GM12801 (cell line): ENCODE results near the gene CPT2.

Experiments
- TF ChIP-seq, protein P1 (sequence below): IDR thresholded peaks from one replicate; pipeline ENCODE4 v1.5.1; 2011; ENCODE audit warnings: control low read depth; ENCODE audit not compliant: insufficient read length; ENCODE audit errors: extremely low read depth

CPT2 gene

DNA sequence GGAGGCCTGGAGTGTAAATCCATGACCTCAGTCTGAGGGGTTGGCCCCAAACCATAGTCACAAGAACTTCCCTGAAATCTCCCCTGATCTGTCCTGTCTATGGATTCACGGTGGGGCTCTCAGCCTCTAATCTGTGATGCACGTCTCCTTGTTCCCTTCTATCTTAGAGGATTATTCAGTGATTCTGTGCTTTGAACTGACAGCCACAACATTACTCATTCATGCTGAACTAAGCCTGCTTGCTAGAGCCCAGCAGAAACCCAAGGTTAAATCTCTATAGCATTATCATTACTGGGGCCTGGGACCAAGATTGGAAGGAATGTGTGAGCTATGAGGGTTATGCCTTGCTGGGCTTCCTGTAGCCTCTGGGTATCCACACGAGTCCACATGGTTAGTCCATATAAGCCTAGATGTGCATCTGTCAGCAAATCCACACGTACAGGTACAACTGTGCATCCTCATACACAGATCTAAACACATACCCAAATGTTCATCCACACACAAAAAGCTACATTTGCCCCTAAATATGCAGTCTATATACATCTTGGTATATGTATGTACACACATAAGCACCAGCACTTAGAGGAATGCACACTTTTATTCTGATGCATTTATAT lies 64.1 kb downstream of the CPT2 start:
- TF ChIP-seq, protein P1, sequence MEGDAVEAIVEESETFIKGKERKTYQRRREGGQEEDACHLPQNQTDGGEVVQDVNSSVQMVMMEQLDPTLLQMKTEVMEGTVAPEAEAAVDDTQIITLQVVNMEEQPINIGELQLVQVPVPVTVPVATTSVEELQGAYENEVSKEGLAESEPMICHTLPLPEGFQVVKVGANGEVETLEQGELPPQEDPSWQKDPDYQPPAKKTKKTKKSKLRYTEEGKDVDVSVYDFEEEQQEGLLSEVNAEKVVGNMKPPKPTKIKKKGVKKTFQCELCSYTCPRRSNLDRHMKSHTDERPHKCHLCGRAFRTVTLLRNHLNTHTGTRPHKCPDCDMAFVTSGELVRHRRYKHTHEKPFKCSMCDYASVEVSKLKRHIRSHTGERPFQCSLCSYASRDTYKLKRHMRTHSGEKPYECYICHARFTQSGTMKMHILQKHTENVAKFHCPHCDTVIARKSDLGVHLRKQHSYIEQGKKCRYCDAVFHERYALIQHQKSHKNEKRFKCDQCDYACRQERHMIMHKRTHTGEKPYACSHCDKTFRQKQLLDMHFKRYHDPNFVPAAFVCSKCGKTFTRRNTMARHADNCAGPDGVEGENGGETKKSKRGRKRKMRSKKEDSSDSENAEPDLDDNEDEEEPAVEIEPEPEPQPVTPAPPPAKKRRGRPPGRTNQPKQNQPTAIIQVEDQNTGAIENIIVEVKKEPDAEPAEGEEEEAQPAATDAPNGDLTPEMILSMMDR = no peak

DNA sequence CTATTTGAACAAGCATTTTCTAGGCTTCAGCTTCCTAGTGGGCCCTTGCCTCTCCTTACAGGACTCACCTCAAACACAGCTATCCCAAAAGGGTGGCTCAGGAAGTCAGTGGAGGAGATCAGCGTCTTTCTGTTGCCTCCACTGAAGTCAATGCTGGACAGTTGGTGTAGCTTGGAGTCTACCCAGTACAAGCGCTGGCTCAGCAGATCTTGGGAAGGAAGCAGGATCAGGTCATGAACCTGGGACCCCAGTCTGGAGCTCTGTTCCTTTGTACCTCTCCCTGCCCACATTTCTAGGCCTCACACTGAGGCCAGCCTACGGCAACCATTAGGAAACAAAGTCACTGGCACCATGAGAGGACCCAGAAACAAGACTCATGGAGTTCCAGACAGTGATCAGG lies 65.4 kb downstream of the CPT2 start:
- TF ChIP-seq, protein P1 = no peak
